Measurements from ENCODE around the gene UCHL5. TPM values are rescaled to one million over a fixed set of nuclear protein-coding genes. Genes with fewer than 3 reads are reported as not detected.

UCHL5 gene
- total RNA-seq, 1 donor from 2014 or later: 36.4 TPM

DNA sequence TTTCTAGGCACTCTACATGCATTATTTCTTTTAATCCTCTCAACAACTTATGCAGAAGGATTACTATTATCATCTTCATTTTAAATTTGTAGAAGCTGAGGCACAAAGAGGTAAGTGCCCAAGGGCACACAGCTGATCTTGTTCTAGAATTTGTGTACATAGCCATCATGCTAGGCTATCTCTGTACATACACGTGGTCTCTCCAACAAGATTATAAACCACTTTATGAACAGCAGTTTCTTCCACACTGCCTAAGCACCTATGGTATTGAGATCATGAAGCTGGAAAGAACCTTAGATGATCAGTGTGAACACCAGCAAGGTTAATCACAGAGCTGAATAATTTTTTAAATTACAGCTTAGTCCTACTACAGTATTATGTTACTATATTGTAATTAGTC is 28.9 kb downstream of the UCHL5 start:
- TF ChIP-seq, protein P1, sequence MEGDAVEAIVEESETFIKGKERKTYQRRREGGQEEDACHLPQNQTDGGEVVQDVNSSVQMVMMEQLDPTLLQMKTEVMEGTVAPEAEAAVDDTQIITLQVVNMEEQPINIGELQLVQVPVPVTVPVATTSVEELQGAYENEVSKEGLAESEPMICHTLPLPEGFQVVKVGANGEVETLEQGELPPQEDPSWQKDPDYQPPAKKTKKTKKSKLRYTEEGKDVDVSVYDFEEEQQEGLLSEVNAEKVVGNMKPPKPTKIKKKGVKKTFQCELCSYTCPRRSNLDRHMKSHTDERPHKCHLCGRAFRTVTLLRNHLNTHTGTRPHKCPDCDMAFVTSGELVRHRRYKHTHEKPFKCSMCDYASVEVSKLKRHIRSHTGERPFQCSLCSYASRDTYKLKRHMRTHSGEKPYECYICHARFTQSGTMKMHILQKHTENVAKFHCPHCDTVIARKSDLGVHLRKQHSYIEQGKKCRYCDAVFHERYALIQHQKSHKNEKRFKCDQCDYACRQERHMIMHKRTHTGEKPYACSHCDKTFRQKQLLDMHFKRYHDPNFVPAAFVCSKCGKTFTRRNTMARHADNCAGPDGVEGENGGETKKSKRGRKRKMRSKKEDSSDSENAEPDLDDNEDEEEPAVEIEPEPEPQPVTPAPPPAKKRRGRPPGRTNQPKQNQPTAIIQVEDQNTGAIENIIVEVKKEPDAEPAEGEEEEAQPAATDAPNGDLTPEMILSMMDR (IDR thresholded peaks at IDR 0.05): no peak
- Mint-ChIP-seq H3K4me3 (no peak overlapping the region), H3K36me3 (ENCODE audit: low read depth) (peaks cover 24% of the 10 kb centered on the region), H3K4me1 (peaks cover 1% of the 10 kb centered on the region), H3K27me3 (no peaks in the 10 kb centered on the region), H3K9me3 (peaks cover 2% of the 10 kb centered on the region), H3K27ac (no peak overlapping the region)
- intact Hi-C loops (cut with micrococcal nuclease): no loop called here
- ATAC-seq (ENCODE audit: low read depth) (no peak), DNase-seq (no peak)
- ChIA-PET POLR2A (no interaction called here), CTCF (interaction anchor here (0.9 to 1.2 kb wide), 3 partner anchors 220 to 557 kb away, joined by 3 to 4 read pairs (median 3); no protein-coding TSS in a partner anchor)

DNA sequence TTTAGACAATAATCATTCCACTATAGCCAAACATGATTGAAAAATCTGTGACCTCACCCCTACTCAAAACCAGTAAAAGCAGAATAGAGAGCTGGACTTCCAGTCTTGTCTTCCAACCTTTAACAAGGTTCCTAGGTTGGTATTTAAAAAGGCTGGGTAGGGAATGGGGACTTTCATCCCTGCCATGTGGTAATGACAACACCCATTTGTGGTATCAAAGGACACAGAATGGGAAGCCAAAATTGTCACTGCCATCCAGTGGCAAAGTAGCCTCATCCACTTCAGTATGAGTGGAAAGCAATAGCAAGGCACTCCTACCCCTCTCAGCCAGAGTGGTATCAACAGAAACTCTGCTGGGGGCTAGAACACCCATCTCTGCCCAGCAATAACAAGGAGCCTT is 33.9 kb downstream of the UCHL5 start:
- DNase-seq (no peak), ATAC-seq (ENCODE audit: low read depth) (no peak)
- Mint-ChIP-seq H3K27ac (no peak overlapping the region), H3K4me3 (no peak overlapping the region), H3K4me1 (no peaks in the 10 kb centered on the region), H3K27me3 (no peaks in the 10 kb centered on the region), H3K9me3 (no peaks in the 10 kb centered on the region), H3K36me3 (ENCODE audit: low read depth) (peaks cover 34% of the 10 kb centered on the region)
- TF ChIP-seq, protein P1 (IDR thresholded peaks at IDR 0.05): no peak
- intact Hi-C loops (cut with micrococcal nuclease): no loop called here
- ChIA-PET CTCF (no interaction called here), POLR2A (no interaction called here)

DNA sequence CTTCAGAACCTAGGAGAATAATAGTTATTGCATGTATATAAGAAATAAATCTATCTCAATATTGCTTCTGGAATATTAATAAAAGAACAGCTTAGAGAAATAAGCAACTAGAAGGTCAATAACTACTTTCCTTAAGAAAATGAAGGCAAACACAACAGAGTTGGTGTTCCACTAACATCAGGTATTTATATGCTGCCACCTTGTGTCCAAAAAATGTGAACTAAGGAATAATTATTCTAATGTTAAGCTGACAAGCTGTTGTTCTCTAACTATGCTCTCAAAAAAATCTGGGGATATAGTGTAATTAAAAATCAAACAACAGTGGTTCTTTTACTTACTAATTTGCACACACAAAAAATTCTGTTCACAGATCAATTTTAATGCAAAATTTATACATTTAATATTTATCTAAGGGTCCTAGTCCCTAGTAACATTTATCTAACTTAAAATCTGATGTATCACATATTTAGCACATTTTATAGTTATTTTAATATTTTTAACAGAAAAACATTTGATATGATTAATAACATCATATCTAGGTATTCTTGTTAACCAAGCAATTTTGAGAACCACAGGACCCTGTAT is 39.6 kb downstream of the UCHL5 start:
- intact Hi-C loops (cut with micrococcal nuclease): loop anchor here (1.0 kb wide), 4 partner anchors 213 to 545 kb away; no protein-coding TSS in a partner anchor
- DNase-seq (no peak), ATAC-seq (ENCODE audit: low read depth) (no peak)
- TF ChIP-seq, protein P1 (IDR thresholded peaks at IDR 0.05): no peak
- Mint-ChIP-seq H3K36me3 (ENCODE audit: low read depth) (peaks cover 23% of the 10 kb centered on the region), H3K4me1 (no peaks in the 10 kb centered on the region), H3K27ac (no peak overlapping the region), H3K9me3 (no peaks in the 10 kb centered on the region), H3K4me3 (no peak overlapping the region), H3K27me3 (no peaks in the 10 kb centered on the region)
- POLR2A ChIA-PET: interaction anchor here (0.8 to 1.2 kb wide), 4 partner anchors 39 to 546 kb away, joined by 3 to 4 read pairs (median 4); partner anchors contain the start of genes RGS2 and UCHL5
- CTCF ChIA-PET: interaction anchor here (0.8 to 6.5 kb wide), 17 partner anchors 13 to 573 kb away, joined by 3 to 100 read pairs (median 4); partner anchors contain the start of gene RGS2

DNA sequence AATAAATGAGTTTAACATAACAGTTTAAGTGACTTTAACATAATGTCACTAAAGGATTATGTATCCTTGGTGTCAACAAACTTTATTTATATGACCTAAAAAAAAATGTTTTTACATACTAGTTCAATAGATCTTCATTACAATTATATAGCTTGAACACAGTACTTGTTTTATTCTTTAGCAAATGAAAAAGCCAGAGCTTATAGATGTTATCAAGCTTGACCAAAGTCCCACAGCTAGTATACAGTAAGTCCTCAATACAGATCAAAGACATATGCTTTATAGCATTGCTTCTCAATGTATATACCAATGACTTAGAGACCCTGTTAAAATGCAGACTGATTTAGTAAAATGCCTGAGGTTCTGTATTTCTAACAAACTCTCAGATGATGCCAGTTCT is 42.4 kb downstream of the UCHL5 start:
- Mint-ChIP-seq H3K27me3 (no peaks in the 10 kb centered on the region), H3K4me1 (no peaks in the 10 kb centered on the region), H3K9me3 (no peaks in the 10 kb centered on the region), H3K4me3 (no peak overlapping the region), H3K27ac (no peak overlapping the region), H3K36me3 (ENCODE audit: low read depth) (peaks cover 13% of the 10 kb centered on the region)
- DNase-seq: no peak
- ChIA-PET CTCF (interaction anchor here (6.5 kb wide), 1 partner anchor 211 kb away, joined by 100 read pairs; no protein-coding TSS in a partner anchor), POLR2A (no interaction called here)
- intact Hi-C loops (cut with micrococcal nuclease): no loop called here
- ATAC-seq (ENCODE audit: low read depth): no peak
- TF ChIP-seq, protein P1 (IDR thresholded peaks at IDR 0.05): no peak

DNA sequence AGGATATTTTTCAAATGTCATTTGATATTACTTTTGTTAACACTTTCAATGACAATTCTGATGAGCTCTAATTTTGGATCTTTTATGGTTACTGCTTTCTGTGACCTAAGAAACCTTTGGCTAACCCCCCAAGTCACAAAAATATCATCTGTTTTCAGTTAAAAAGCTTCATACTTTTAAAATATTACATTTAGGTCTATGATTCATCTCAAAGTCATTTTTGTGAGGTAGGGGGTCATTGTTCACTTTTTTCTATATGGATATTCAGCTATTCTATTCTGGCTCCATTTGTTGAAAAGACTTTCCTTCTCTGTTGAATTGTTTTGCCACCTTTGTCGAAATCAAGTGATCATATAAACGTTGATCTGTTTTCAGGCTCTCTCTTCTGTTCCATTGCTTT is 44.8 kb downstream of the UCHL5 start:
- TF ChIP-seq, protein P1 (IDR thresholded peaks at IDR 0.05): no peak
- Mint-ChIP-seq H3K9me3 (no peaks in the 10 kb centered on the region), H3K36me3 (ENCODE audit: low read depth) (peaks cover 7% of the 10 kb centered on the region), H3K27ac (no peak overlapping the region), H3K4me1 (no peaks in the 10 kb centered on the region), H3K4me3 (no peak overlapping the region), H3K27me3 (no peaks in the 10 kb centered on the region)
- DNase-seq: no peak
- no peak for ATAC-seq (ENCODE audit: low read depth)
- intact Hi-C loops (cut with micrococcal nuclease): no loop called here
- POLR2A ChIA-PET: no interaction called here
- CTCF ChIA-PET: interaction anchor here (0.6 to 1.5 kb wide), 4 partner anchors 208 to 540 kb away, joined by 3 to 5 read pairs (median 3); no protein-coding TSS in a partner anchor

All from activated B cell treated with CpG ODN at 0.5 μM for 24 hours (primary cell).